ENCODE results near the gene BRINP1.
A peak's percentile ranks its signal among the peaks of the same experiment; 100 is the strongest.

Gene BRINP1

DNA sequence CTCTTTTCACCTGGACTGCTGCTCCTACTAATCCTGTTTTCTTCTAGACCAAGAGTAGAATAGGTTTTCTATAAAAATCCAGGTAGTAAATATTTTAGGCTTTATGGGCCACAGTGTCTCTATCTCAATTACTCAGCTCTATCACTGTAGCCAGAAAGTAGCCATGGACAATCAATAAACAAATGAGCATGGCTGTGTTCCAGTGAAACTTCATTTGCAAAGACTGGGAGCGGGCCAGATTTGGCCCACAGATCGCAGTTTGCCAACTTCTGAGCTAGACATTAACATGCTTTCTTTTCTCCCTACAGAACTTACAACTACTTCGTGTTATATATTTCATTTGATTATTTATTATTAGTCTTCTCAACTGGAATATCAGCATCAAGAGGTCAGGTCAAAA is 30.2 kb downstream of the BRINP1 start:
- no peak for DNase-seq

DNA sequence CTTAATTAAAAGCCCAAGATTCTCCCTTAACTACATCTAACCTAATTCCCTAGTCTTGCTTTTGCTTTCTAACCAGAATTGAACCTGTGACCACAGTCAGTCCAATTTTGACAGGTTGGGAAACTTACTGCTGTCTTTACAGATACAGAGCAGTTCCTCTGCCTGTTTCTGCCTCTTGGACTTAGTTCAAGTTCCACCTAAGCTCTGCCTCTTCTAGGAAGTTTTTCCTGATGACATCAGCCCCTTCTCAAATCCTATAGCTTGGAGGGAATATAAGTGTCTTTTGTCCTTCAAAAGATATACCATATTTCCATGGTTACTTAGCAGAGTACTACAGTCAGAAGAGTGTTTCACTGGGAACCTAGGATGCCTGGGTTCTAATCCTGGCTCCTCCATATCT is 31.7 kb downstream of the BRINP1 start:
- DNase-seq = no peak

DNA sequence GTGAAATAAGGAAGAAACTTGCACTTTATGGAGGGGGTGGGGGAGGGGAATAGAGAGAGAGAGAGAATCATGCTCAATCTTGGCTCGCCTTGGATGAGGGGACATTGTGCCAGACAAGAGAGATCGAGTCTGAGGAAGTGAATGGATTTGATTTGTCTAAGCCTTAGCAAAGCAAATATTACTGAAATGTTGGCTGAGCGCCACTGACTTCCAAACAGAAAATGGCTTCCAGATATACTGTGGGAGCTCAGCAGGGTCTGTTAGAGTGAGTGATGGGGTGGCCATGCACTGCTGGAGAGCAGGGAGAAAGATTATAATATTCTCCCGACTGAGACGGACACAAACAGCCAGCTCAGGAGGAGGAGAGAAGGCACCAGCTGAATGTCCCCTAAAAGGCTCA is 34.5 kb downstream of the BRINP1 start:
- DNase-seq = no peak

DNA sequence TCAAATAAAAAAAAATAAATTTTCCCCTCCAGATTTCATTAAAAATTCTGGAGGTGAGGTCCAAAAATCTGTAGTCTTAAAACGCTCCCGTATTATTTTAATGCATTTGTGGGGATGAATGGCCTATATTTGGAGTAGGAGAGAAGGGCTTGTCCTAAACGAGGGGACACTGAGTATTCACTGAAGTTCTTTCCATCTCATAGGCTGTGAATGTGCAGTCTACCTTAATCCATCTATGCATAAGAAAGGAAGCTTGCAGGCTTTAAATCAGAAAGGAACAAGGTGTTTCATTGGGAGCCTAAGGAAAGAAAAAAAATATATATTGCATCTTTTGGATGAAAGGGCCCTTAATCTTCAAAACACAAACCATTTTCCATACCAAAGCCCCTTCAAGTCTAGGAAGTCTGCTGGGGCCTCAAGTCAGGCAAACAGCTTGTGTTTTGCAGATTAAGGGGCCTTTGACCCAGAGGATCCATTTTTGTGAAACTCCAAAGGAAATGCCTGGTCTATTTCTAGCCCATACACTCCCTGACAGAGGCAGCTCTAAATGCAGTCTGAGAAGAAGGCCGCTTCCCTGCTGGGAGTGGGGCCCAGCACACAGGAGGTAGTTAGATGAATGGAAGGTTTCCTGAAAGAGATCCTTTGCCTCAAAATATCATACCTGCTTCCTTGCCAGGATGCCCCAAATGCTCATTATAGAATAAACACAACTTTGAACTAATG is 35.6 kb downstream of the BRINP1 start:
- no peak for DNase-seq

DNA sequence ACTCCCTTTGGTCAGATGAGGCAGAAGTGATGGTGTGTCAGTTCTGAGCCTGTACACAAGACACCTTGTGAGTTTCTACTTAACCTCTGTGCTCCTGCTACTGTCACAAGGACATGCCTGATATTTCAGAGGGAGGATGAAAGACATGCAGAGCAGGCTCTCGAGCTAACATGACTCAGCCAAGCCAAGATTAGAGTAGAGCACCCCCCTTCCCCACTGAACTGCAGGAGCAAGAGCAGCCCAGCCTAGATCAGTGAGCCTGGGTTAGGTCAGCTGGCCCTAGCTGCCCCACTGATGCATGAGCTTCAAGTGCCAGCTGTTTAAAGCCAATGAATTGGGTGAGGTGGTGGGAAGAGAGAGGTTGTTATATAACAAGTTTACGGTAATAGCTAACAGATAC is 36.7 kb downstream of the BRINP1 start:
- no peak for DNase-seq

DNA sequence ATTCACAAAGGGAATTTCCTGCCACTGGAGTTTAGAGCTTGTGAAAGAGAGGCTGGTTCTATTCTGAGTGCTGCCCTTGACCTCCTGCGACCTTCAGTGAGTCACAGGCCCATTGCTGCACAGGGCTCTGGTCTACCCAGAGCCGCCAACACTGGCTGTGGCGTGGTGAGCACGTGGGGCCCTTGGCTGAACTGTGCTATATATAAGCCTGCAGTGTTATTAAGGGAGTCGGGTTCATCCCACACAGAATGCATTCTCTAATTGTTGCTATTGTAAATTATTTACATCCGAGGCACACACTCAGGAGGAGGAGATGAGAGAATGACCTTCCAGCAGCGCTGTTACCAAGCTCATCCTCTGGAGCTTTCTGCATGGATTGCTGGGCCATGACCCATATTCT is 47.1 kb downstream of the BRINP1 start:
- no peak for DNase-seq

DNA sequence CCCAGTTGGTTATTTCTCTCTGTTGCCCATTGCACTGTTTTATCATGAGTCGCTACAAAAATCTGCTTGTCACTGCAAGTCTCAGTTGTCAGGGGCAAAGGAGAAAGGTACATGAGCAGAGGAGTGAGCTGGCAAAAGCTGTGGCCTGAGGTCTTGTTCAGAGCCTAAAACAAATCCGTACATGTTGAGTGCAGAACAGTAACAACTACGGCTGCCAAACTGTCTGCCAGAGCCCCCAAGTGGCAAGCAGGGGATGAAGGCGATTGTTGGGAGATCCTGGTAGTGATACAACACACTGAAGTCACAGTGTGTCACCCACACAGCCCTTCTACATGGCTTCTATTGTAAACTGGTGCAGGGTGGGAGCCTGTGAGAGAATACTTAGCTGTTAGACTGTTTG is 50.9 kb downstream of the BRINP1 start:
- no peak for DNase-seq

DNA sequence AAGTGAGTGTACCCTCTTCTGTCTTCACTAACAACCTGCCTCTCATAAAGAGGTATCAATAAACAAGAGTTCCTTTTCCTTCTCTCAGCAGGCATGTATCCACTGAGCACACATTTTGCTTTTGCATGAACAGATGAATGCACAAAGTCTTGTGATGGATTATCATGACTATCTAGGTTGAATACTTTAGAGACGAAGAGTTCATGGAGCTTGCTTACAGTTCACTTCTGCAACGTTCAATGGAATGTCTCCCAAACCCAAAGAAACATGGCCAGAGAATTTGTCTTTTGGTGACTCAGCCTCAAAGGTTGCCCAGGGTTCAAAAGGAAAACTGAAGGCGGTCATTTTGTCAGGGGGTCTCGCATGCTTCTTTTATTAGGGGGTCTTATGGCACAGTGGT is 55.4 kb downstream of the BRINP1 start:
- DNase-seq = no peak

DNA sequence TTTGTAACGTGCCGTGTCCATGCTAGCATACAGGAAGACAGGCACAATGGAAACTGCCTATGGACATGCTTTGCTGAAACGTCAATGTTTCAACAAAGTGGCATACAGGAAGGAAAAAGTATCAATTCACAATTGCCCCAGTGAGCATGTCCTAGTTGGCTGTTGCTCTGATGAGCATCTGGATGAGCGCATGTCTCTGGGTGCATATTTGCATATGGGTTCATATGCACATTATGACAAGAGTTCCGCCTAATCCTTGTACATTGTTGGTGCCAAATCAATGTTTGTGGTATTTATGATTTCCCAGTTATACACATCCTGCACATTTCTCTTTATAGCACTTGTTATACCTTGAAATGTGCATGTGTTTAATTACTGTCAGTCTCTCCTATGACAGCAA is 58.5 kb downstream of the BRINP1 start:
- no peak for DNase-seq

DNA sequence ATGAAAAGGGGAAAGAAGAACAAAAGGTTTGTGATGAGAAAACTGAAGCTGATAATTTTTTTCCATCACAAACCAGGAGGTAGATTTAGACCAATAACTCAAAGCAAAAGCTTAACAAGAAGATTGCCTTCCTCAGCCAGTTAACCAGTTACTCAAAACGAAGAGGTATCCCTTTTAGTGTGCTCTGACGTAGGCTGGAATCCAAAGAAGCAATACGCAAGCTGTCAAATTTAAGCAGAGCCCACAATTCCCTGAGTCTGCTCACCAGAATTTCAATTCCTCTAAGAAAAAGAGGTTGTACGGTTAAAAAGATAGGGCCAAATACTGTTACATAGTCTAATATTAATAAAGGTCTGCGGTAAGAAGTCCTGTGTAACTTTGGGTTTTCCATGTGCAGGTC is 61.8 kb downstream of the BRINP1 start:
- DNase-seq = no peak

DNA sequence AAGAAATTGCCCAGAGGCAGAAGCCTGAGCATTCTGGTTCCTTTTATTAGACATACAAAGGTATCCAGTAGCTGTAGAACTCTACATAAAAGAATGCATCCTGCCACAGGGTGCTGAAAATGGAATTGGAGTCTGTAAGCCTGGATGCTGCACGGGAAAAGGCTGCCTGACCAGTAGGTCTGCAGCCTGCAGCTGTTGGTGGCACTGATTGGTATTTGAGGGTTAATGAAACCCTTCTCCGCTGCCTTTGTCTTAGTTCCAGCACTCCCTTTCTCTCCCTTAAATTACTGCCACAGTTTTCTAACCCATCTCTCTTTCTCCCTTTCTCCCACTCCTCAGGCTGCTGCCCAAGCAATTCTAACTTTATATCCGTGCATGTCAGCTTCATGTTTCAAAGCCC is 64.7 kb downstream of the BRINP1 start:
- DNase-seq = no peak

DNA sequence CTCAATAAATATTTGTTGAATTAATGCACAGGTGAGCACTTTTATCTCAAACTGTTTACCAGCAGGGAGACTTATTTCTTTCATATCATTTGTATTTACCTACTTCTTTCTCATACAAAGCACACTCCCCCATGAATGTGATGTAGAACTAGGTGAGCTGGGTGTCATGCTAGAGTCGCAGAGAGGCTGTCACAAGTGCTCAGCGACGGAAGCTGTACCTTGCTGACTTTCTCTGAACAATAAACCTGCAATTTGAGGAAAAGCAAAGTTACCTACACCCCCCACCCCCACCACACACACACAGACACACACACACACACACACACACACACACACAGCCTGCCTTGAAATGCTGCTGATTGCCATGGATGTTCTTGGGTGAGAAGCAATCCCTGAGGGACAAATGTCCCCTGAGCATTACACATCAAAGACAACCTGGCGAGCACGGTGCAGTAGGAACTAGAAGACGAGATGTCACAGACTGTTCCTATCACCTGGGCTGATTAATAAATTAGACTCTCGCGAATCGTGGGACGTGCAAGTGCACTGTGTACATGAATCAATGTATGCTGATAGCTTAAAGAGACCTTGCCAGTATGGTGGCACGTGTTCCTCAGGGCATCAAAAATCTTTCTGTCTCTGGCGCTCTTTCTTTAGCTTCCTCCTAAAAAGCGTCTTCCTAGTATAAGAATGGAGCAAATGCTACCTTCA is 66.1 kb downstream of the BRINP1 start:
- no peak for DNase-seq

DNA sequence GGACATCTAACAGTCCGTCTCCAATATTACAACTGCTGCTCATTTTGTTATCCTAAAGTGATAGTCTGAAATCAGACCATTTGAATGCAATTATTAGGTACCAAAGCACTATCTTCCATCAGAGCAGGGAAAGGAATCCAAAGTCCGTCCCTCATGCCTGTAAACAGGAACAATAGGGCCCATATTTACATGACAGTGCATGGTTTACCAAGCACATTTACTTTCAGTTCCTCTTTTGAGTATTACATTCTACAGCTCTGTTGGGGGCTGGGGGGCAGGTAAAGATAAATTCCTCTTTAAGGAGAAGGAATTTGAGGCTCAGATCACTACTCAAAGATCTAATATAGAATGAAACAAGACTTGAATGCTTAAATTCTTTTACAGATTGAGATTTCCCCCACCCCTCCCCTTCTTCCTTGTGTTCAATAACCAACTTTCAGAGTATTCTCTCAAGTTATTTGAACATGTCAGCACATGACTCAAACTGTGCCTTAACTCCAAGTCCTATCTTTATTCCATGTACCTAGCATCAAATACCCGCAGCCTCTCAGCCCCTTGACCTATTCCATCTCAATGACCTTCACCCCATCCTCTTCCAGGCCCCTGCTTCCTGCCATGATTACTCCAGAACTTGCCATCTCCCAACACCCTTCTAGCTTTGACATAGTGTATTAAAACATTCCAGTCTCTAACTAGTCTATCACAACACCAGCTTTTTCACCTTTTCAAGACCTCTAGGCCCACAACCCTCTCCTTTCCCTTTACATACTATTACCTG is 71.0 kb downstream of the BRINP1 start:
- DNase-seq = no peak

DNA sequence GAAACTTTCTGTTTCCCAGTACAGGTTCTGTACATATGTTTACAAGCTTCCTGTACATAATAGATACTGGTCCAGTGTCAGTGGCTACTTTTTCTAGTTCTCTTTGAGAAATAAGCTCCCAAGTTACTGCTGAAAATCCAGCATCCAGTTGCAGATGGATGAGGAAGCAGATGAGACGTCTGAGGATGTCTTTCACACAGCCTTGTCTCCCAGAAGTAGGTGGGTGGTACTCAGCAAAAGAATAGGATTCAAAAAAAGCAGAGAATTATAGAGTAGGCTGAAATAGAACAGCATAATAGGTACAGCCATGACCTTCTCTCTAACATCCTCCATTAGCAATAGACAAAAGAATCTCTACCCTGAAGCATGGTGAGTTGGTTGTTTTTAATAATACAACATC is 77.7 kb downstream of the BRINP1 start:
- DNase-seq = no peak

DNA sequence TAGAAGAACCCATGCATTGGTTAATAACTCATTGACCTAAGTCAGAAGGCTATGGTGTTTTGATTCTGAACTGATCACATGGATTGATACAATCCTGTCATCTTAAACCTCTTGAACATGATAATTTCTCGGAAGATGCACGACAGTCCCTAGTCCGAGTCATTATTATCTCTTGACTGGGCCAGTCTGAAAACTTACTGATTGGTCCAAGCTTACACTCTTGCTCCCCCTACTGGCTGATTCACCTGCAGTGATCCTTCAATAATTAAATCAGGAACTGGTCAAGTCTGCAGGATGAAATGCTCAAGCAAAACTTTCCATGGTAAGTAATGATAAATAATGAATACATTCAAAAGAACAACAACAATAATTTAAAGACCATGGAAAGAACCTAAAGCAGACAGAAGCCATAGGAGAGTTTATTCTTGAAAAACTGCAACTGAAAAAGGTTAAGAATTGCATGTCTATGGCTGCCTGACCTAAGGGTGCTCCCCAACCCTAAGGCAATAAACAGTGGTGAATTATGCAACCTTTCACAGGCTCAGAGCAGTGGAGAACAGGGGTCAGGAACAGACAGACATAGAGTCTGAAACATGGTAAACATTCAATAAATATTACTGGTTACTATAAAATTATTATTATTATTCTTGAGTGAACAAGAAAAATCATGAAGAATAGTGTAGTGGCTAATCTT is 79.3 kb downstream of the BRINP1 start:
- DNase-seq = peak; percentile 60 to 72

DNA sequence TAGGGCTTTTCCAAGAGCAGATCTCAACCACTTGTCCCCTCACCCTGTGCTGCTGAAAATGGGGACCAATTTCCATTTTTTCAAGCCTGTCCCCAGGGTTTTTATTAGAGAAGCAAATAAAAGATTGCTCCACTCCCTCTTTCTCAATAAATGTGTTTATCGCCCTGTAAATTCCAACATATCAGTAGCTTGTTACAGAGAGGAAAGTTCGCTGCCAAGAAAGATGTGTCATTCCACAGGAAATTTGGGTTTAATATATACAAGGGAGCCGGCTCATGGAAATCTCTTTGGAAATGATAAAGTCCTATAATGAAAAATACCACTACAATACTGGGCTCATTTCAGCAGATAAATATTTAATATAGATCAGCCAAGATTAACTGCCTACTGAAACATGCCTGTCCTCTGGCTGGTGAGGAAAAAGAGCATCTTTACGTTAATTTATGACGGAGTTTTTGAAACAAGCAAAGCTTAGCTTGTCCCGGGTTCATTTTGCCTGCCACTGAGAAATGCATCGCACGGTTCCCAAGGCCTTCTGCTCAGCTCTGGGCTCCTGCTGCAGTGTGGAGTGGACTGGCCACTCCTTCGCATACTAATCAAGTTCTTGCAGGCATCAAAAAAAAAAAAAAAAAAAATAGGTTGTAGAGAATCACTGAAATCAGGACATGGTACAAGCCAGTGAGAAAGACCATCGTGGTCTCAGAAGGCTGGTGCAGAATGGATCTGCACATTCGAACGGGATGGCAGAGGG is 84.5 kb downstream of the BRINP1 start:
- DNase-seq = no peak

DNA sequence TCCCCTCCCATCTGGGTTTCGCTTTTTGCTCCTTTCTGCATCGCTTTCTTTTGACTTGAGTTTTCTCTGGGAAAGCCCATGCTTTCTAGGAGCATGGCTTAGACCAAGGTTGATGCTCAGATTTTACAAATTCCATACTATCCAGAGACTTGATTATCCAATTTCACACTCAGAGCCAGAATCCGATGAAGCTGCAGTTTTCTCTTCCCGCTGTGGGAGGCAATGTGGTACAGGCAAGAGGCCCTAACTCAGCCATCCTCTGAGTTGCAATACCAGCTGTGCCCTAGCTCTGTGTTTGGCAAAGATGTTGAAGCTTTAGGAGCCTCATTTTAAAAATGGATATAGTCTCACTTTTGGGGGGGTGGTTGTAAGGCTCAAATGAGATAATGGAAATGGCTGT is 85.1 kb downstream of the BRINP1 start:
- no peak for DNase-seq

DNA sequence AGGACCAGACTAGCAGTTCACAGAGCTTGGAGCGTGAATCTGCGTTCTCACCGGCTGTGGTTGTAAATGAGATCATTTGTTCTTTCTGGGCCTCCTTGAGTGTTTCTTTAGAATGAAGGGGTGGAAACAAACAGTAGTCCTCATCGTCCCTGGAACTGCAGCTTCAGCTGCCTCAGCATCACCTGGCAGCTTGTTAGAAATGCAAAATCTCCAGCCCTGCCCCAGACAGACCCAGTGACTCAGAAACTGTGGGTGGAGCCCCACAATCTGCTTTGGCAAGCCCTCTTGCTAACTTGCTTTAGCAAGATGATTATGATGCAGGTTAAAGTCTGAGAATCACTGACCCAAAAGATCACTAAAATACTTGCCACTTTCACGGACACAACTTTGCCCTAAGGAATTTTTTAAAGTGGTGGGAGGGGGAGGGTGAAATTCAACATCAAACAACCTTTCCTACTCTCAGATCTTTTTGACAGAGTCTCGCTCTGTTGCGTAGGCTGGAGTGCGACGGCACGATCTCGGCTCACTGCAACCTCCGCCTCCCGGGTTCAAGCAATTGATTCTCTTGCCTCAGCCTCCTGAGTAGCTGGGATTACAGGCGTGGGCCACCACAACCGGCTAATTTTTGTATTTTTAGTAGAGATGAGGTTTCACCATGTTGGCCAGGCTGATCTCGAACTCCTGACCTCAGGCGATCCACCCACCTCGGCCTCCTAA is 86.0 kb downstream of the BRINP1 start:
- DNase-seq = no peak

DNA sequence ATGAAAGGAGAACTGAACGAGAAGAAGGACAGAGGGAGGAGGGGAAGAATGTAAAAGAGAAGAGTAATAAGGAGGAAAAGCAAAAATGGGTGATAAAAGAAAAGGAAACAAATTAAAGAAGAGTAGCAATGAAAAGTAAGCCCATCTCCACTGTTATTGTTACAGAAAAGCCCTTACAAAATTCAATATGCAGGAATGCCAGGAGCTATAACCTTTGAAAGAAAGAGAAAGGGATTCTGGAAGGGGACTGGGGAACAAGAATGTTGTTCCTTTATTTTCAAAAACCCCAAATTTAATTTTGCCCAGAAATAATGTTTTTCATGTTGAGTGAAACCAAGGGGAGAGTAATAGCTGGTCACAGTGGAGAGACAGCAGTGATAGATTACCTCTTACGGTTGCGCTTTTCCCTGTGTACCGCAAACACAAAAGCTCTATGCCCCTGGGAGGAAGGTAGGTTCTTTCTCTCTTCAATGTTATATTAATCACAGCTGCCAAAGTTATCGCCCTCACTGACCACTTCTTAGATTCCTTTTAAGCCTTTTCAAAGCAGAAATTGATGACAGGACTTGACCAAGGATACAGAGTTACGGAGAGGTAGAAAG is 86.7 kb downstream of the BRINP1 start:
- no peak for DNase-seq

DNA sequence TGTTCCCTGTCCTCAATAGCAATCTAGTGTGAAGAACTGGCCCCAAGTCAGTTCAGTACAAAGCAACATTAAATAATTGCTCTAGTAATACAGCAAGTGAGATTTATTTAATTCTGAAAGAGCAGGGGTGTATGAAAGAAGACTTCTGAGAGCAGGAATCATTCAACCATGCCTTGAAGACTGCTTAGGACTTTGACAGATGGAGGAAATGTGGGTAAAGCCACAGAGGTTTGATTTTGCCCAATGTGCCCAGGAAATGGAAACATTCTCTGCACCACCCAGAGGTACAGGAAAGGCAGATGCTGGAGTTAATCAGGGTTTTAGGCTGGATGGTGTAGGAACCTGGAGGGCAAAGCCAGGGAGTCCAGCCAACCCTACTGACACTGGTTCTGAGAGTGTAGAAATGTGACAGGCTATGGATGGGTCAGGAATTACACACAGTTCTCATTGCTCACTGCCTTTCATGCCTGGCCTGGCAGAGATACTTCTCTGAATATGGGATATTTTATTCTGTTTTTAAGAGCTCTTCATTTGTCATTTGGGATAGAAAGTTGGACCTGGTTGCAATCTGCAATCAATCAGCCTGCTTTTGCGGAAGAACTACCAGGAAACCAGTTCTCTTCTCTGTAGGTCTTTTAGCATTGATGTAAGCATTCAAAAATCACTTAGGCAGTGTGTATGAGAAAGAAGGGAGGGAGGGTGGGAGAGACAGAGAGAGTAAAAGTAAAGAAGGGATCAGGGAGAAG is 88.3 kb downstream of the BRINP1 start:
- DNase-seq = no peak

DNA sequence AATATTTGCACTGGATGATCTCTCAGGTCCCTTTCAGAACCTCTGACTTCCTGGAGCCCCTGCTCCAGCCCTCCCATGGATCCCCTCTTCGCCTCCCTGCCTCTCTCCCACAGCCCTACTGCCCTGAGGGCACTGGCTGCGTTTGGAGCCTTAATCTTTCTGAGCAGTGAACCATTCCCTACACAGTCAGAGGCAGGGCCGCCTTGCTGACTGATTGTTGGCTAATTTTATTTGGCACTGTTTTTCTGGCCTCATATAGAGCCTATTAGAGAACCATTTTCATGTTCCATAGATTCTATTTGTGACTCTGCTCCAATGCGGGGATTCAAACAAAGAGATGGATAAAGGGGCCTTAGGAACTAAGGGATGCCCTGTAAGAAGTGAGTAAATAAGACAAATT is 91.1 kb downstream of the BRINP1 start:
- no peak for DNase-seq

All from inflammatory macrophage (primary cell).